Non-pigmented ciliary epithelial cell (primary cell): Measurements from ENCODE around the gene GLS.
"Not testable (repeated sequence)": the region's sequence is repeated elsewhere in the genome, so short reads cannot be mapped to it uniquely, and the experiment has no call there.

ENCODE experiments used
- DNase-seq: peaks from one replicate; pipeline ENCODE4 v3.0.0-alpha.2; 2010; ENCODE audit warnings: low read depth

GLS gene

GRCh38 chr2:190973262-190973661 is 92.6 kb downstream of the GLS start:
- no peak for DNase-seq

- no peak for DNase-seq
Measured at GRCh38 chr2:190973726-190974628, 93.4 kb downstream of the GLS start.

DNA sequence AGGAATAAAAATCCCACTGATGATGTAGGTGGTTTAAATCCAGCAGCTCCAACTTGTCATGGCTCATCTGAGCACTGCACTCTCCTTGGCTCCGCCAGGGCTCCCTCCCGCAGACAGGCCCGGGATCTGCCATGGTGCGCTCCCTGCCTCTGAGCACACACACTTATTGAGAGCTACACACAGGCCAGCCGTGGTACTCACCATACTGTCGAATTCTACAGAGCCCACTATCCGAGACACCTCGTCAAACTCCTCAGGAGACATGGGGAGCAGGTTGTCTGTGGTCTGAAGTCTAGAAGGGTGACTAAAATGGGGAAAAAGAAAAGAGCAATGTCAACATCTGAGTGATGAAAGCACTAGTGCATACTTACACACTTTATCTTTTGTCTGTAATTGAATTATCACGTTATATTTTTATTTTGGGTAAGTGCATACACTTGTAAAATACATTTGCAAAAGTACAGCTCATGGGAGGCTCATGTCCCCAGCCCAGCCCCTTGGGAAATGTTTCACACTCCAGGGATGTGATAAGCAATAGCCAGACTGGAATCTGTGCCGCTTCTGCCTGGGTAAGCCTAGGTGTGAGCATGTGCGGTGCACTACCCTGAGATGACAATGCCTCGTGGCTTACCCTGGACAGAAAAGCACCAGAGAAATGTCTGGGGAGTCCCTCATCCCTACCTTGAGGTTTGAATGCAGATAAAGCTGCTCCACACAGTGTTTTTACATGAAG is 94.2 kb downstream of the GLS start:
- no peak for DNase-seq

DNA sequence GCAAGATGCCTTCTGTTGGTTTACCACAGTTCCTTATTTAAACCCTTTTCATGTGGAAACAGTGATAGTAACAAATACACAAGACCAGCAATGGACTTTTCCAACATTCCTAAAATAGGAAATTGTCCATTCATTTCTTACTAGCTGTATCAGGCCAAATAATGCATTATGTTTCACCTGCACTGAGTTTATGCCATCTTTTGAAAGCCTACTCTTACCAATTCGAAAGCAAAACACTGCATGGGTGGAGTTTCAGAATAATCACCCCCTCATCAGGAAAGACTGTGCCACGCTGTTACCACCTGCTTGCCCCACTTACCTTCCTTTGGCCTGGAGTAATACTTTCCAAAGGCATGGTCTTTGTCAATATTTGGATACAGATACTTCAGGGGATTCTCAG is 95.9 kb downstream of the GLS start:
- no peak for DNase-seq

DNA sequence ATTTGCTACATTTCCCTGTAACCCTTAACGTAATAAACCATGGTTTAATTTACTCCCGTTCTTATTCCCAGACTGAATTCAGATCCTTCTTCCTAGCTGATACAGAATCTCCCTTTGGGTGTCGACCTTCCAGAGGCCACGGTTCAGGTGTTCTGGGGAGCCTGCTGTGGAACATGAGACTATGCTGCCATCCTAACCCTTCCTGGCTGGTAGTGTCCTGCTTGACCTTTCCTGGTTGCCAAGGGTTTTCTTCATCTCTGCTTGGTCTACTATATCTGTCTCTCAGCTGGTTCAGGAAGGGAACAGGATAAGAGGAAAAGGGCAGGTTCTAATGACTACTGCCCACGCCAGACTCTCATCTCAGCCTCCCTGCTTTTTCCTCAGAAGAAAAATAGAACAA is 96.9 kb downstream of the GLS start:
- DNase-seq, result no peak

DNA sequence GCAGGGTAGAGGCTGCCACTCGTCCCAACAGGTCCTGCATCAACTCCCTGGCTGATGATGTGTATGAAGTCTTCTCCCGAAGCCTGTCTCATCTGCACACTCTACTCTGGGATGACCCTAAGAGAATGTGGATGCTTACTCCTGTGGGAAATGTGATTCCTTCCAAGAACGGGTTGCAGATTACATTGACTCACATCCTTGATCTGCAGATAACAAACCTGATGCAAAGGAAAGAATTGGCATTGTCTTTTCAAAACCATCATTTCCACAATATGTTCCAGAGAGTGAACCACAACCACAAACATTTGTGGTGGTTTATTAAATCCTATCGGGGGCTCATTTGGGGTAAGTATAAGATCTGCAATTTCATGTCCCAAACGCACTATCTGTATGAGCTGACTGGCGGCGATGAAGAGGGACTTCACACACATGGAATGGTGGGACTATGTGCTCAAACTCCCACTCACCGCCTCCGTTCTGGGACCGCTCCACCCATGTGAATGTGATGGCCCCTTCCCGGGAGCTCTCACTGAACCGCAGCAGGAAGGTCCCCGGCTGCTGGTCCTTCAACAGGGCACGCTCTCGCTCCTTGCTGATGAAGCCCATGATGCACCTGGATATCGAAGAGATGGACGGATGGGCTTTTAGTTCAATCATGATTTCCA is 97.9 kb downstream of the GLS start:
- DNase-seq, result peak; percentile 77

DNA sequence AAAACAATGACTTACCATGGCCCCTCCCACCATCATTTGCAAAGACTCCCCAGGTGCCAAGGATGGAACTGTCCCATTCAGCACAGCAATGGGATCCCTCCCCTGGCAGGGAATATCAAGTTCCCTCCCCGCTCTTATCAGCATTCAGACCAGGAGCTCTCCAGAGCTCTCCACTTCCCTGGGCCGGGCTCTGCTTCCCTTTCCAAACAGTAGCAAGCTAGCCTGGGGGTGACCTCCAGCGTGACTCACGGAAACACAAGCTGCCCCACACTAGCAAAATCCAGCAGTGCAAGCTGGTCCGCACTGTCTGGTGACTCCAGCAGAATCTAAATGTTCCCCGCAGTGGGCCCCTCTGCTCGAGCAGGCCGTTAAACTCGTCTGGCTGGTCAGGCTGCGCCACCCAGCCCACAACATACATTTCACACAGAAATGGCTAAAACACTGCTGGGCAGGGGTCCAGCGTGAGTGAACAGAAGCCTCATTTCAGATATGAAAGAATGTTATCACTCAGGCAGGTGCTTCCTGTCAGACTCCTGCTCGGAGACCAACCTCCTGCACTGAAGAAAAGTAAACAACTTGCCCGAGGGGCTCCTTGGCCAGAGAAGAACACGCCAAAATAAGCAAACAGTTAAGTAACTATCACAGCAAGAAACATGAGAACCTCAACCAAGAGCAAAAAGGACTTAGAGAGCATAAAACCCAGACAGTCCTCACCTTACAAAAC is 99.4 kb downstream of the GLS start:
- DNase-seq, result peak; percentile 86

DNA sequence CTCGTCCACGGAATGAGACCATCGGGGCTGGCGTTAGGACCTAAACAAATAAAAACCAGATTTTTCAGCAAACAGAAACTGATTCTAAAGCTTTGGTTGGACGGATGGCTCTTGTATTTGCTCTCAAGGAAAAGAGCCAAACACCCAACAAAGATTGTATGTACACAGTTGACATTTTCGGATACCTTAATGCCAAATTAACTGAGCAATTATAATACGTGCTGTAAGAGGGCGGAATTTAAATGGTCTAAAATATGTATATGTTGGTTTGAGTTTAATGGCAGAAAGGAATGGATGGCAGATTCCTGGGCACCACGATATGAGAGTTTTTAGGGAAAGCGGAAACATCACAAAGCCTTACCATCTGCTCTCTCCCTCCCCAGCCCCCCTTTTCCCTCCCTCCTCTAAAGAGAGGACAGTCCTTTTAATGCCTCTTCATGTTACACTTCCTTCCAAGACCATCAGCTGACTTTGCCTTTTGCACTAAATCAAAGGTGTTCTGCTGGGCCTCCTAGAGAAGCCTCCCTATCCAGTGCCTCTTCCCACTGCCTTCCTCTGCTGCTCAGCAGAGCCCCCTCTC is 100.1 kb downstream of the GLS start:
- DNase-seq, result no peak

DNA sequence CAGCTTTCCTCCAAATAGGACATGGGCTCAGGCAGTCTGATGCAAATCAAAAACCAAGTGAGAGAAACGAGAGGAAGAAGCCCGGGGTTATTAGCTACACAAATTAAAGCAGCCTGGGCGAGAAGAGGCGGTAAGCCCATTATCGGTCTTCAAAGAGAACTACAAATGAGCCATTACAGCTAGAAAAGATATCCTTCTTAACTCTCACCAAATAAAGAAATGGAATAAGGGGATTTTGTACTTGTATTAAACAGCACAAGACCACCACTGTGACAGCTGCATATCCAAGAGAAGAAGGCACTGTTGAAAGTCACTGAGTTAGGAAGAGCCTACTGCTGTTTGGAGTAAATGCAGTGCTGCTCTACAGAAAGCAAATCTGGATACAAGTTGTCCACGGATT is 100.7 kb downstream of the GLS start:
- no peak for DNase-seq

DNA sequence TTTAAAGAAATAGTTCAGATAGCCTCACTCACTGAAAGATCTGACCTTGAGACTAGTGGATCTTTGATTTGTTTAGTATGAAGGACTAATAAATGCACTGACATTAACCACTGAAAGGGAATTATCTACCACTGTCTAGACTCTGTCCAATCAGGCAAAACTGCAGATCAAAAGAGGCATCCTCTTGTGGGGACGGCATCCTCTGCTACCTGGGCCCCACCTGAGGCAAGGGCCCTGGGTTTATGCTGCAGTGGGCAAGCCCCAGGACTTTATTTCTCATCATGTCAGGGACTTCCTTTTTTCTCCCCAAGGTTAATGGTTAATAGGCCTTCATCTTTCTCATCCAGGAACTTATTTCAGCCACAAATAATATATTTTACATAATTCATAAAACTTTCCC is 101.1 kb downstream of the GLS start:
- DNase-seq, result no peak

- no peak for DNase-seq
Measured at GRCh38 chr2:190982262-190983034, 101.8 kb downstream of the GLS start.

- peak; percentile 65 for DNase-seq
Measured at GRCh38 chr2:190984595-190984994, 104.0 kb downstream of the GLS start.

DNA sequence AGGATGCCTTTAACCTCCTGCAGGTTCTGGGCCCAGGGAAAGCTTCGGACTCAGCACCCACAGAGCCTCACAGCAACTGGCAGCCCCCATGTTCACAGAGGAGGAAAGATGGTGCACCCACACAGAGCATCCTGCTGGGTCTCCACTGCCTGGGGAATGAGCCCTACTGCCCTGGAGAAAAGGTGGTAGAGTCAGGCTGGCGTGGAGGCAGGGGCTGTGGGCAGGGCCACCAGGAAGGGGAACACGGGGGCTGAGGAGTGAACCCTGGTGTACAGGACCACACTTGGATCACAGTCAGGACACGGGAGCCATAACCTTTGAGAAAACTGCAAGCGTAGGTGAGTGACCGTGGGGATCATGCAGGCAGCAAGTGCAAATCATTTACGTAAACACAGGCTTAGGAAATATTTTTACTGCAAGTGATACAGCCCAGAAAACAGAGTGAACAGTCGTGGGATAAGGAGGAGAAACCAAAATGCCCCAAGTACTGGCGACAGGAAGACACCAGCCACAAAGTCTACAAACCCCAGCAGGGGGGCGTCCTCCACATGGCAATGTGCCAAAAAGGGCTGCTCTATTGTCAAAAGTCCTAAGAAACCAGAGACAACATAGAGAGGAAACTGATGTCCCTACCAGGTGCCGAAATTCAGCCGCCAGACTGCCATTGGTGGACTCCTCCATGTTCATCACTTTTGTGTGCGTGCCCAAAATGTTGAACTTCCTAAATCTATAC is 105.8 kb downstream of the GLS start:
- no peak for DNase-seq

DNA sequence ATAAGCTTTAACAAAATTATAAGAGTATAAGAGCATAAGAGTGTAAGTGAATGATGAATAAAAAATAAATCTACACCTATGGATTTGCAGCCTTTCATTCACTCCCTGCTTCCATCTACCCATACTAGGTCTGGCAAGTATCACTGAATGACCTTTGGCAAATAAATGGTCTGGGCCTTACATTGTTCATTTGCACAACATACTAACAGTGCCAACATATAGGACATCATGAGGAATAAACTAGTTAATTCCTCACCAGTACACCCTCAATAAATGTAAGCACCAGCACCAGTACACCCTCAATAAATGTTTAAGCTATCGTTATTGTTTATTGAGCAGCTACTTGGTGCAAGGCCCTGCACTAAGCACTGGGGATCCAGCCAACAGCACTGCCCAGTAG is 106.5 kb downstream of the GLS start:
- DNase-seq, result no peak

GRCh38 chr2:190987938-190988337 is 107.3 kb downstream of the GLS start:
- DNase-seq, result no peak

- DNase-seq, result no peak
Measured at GRCh38 chr2:190988910-190989309, 108.3 kb downstream of the GLS start.

- DNase-seq, result no peak
Measured at GRCh38 chr2:190990132-190990531, 109.5 kb downstream of the GLS start.

GRCh38 chr2:190993292-190993643 is 112.6 kb downstream of the GLS start:
- no peak for DNase-seq

DNA sequence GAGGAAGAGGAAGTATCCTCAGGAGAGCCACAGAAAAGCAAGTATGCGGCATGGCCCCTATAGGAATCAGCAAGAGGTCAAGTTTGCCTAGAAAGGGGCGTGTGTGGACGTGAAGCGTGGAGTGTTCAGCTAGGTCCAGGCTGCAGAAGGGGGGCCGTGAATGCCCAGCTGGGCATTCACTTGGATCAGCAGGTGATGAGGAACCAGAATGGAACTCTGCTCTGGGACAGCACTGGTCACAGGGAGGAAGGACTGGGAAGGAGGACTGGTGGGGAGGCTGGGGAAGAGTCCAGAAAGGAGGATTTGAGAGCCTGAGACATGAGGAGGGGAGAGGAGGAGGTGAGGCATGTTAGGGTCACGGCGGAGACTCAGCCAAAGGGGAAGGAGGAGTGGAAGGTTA is 113.5 kb downstream of the GLS start:
- no peak for DNase-seq

GRCh38 chr2:190995315-190995714 is 114.7 kb downstream of the GLS start:
- DNase-seq, result not testable (repeated sequence)
